MCF 10A (cell line): ENCODE measurements around the gene MEIKIN. TPM values are rescaled to one million over a fixed set of nuclear protein-coding genes. Genes with fewer than 3 reads are reported as not detected.
"Not testable (repeated sequence)": the region's sequence is repeated elsewhere in the genome, so short reads cannot be mapped to it uniquely, and the experiment has no call there.

Experiments
- BruUV-seq: library from RNA; stranded (reverse); fragments of 400-500 nt; replicated peaks from 2 replicates; lab custom pipeline; 2021; lab: Mats Ljungman, UMichigan
- CTCF ChIA-PET: fragments of 300-600 bp; sonication (Branson Sonifier 250); formaldehyde crosslinking; extraction: SDS; loops from one replicate; lab custom pipeline; 2021; ENCODE audit warnings: antibody characterized with exemption, inconsistent platforms; lab: Yijun Ruan, JAX
- POLR2A ChIA-PET: fragments of 300-600, 350-650 bp; sonication (Branson Sonifier 250); formaldehyde crosslinking; extraction: SDS; loops from one replicate; lab custom pipeline; 2020; ENCODE audit warnings: antibody characterized with exemption, inconsistent platforms; lab: Yijun Ruan, JAX
- DNase-seq: peaks from one replicate; pipeline ENCODE4 v3.0.0-alpha.2; 2018; ENCODE audit not compliant: unreplicated experiment
- H3K27ac Mint-ChIP-seq: one replicate; pipeline ENCODE4 v1.8.0; 2022; ENCODE audit warnings: mild to moderate bottlenecking, low read depth, mixed read lengths; ENCODE audit not compliant: unreplicated experiment
- H3K27me3 Mint-ChIP-seq: one replicate; pipeline ENCODE4 v1.8.0; 2022; ENCODE audit warnings: mixed read lengths; ENCODE audit not compliant: insufficient read depth, unreplicated experiment
- H3K36me3 Mint-ChIP-seq: one replicate; pipeline ENCODE4 v1.8.0; 2022; ENCODE audit warnings: mild to moderate bottlenecking, moderate library complexity, mixed read lengths; ENCODE audit not compliant: insufficient read depth, unreplicated experiment
- H3K4me1 Mint-ChIP-seq: one replicate; pipeline ENCODE4 v1.8.0; 2022; ENCODE audit warnings: mixed read lengths; ENCODE audit not compliant: insufficient read depth, unreplicated experiment
- H3K4me3 Mint-ChIP-seq: one replicate; pipeline ENCODE4 v1.8.0; 2022; ENCODE audit warnings: mild to moderate bottlenecking, moderate library complexity, mixed read lengths; ENCODE audit not compliant: unreplicated experiment
- H3K9me3 Mint-ChIP-seq: one replicate; pipeline ENCODE4 v1.8.0; 2022; ENCODE audit warnings: mixed read lengths; ENCODE audit not compliant: unreplicated experiment
- intact Hi-C: fragments of 100-400 bp; cut with micrococcal nuclease; formaldehyde crosslinking; loops from 2 replicates; pipeline ENCODE4 v1.14.1; 2022
- total RNA-seq: library from RNA; stranded (reverse); gene quantifications from 2 replicates; pipeline ENCODE4 v1.2.3, GENCODE V29; 2022
- TF ChIP-seq, protein P1 (sequence below): fragments of 200-600 bp; IDR thresholded peaks from one replicate; pipeline ENCODE4 v1.8.0; 2022; ENCODE audit warnings: antibody characterized with exemption, mild to moderate bottlenecking; ENCODE audit not compliant: unreplicated experiment

Gene MEIKIN
- total RNA-seq, 1 experiment from 2014 or later = not detected

DNA sequence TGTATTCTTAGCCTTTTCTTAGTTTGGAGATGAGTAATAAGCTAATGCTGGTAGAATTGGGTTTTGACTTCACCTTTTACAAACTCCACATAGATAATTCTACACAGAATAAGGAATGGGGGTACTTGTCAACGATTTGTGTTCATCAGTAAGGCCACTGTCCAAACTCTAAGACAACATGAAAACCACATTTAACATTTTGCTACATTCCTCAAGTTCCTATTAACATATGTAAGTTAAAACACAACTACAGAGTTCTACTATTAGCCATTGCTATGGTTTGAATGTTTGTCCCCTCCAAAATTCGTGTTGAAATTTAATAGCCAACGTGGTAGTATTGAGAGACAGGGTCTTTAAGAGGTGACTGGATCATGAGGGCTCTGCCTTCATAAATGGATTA lies 31.9 kb downstream of the MEIKIN start:
- POLR2A ChIA-PET = interaction anchor here (0.7 kb wide), 1 partner anchor 50 kb away, joined by 3 read pairs; no protein-coding TSS in a partner anchor
- no peak for DNase-seq
- CTCF ChIA-PET = interaction anchor here (0.7 kb wide), 1 partner anchor 324 kb away, joined by 3 read pairs; no protein-coding TSS in a partner anchor
- Mint-ChIP-seq H3K27me3 (peaks cover 87% of the 10 kb centered on the region), H3K36me3 (no peaks in the 10 kb centered on the region), H3K4me1 (no peaks in the 10 kb centered on the region), H3K27ac (no peak overlapping the region), H3K9me3 (no peaks in the 10 kb centered on the region), H3K4me3 (no peak overlapping the region)
- intact Hi-C loops = no loop called here
- TF ChIP-seq, protein P1, sequence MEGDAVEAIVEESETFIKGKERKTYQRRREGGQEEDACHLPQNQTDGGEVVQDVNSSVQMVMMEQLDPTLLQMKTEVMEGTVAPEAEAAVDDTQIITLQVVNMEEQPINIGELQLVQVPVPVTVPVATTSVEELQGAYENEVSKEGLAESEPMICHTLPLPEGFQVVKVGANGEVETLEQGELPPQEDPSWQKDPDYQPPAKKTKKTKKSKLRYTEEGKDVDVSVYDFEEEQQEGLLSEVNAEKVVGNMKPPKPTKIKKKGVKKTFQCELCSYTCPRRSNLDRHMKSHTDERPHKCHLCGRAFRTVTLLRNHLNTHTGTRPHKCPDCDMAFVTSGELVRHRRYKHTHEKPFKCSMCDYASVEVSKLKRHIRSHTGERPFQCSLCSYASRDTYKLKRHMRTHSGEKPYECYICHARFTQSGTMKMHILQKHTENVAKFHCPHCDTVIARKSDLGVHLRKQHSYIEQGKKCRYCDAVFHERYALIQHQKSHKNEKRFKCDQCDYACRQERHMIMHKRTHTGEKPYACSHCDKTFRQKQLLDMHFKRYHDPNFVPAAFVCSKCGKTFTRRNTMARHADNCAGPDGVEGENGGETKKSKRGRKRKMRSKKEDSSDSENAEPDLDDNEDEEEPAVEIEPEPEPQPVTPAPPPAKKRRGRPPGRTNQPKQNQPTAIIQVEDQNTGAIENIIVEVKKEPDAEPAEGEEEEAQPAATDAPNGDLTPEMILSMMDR = no peak
- BruUV-seq = no TSS peak

DNA sequence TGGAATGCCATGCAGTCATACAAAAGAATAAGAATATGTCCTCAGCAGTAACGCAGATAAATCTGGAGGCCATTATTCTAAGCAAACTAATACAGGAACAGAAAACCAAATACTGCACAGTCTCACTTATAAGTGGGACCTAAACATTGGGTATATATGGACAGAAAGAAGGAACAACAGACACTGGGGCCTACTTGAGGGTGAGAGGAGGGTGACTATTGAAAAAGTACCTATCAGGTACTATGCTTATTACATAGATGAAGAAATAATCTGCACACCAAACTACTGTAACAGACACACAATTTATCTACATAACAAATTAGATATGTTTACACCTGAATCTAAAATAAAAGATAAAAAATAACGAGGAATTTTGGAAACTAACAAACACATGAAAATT lies 38.8 kb downstream of the MEIKIN start:
- intact Hi-C loops = no loop called here

DNA sequence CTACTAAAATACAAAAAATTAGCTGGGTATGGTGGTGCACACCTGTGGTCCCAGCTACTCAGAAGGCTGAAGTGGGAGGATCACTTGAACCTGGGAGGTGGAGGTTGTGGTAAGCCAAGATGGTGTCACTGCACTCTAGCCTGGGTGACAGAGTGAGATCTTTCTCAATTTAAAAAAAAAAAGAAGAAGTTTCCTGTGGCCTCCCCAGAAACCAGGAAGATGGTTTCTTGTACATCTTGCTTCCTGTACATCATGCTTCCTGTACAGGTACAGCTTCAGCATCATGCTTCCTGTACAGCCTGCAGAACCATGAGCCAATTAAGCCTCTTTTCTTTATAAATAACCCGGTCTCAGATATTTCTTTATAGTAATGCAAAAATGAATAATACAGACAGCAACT lies 43.2 kb downstream of the MEIKIN start:
- intact Hi-C loops, H3K36me3 Mint-ChIP-seq, H3K4me3 Mint-ChIP-seq, BruUV-seq, H3K9me3 Mint-ChIP-seq, DNase-seq, H3K4me1 Mint-ChIP-seq, H3K27ac Mint-ChIP-seq: not testable (repeated sequence)
- peaks cover 58% of the 10 kb centered on the region for H3K27me3 Mint-ChIP-seq
- CTCF ChIA-PET = interaction anchor here (0.6 to 1.0 kb wide), 2 partner anchors 54 to 163 kb away, joined by 3 to 4 read pairs; no protein-coding TSS in a partner anchor
- POLR2A ChIA-PET = interaction anchor here (0.9 to 1.0 kb wide), 2 partner anchors 9 to 17 kb away, joined by 4 to 5 read pairs; no protein-coding TSS in a partner anchor

More for the DNA sequence above, 38.8 kb downstream of the MEIKIN start:
- ChIA-PET POLR2A (no interaction called here), CTCF (no interaction called here)
- BruUV-seq = no TSS peak
- no peaks in the 10 kb centered on the region for H3K36me3 Mint-ChIP-seq
- H3K9me3 Mint-ChIP-seq = peaks cover 7% of the 10 kb centered on the region
- peaks cover 88% of the 10 kb centered on the region for H3K27me3 Mint-ChIP-seq
- H3K4me3 Mint-ChIP-seq = no peak overlapping the region
- no peak overlapping the region for H3K27ac Mint-ChIP-seq
- H3K4me1 Mint-ChIP-seq = no peaks in the 10 kb centered on the region
- TF ChIP-seq, protein P1 = no peak
- no peak for DNase-seq

DNA sequence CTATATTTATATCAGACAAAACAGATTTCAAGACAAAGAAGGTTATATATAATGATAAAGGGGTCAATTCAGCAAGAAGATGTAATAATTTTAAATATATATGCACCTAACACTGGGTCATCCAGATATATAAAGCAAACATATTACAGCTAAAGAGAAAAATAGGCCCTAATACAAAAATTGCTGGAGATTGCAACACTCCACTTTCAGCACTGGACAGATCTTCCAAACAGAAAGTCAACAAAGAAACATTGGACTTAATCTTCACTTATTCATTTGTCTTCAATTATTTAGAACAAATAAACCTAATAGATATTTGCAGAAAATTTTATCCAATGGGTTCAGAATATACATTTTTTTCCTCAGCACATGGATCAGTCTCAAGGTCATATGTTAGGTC lies 45.8 kb downstream of the MEIKIN start:
- ChIA-PET CTCF (interaction anchor here (0.7 kb wide), 1 partner anchor 69 kb away, joined by 4 read pairs; no protein-coding TSS in a partner anchor), POLR2A (no interaction called here)
- peak; percentile 22 for DNase-seq
- peaks cover 54% of the 10 kb centered on the region for H3K27me3 Mint-ChIP-seq
- H3K4me3 Mint-ChIP-seq = no peak overlapping the region
- TF ChIP-seq, protein P1 = no peak
- H3K9me3 Mint-ChIP-seq = peaks cover 16% of the 10 kb centered on the region
- H3K4me1 Mint-ChIP-seq = no peaks in the 10 kb centered on the region
- no TSS peak for BruUV-seq
- H3K36me3 Mint-ChIP-seq = no peaks in the 10 kb centered on the region
- no peak overlapping the region for H3K27ac Mint-ChIP-seq
- intact Hi-C loops = no loop called here
